Measurements from ENCODE around the gene LRRC56. TPM values are rescaled to one million over a fixed set of nuclear protein-coding genes. Genes with fewer than 3 reads are reported as not detected.

The LRRC56 gene
- total and polyA plus RNA-seq, 2 experiments from 2014 or later, result 0.73 to 0.87 TPM

DNA sequence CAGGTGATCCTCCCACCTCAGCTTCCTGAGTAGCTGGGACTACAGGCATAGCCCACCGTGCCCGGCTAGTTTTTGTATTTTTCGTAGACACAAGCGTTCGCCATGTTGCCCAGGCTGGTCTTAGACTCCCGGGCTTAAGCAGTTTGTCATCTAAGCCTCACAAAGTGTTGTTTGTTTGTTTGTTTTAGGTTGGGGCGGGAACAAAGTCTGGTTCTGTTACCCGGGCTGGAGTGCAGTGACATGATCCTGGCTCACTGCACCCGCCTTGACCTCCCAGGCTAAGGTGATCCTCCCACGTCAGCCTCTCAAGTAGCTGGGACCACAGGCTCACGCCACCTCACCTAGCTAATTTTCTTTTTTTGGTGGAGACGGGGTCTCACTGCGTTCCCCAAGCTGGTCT lies 65.8 kb downstream of the LRRC56 start (continued):
- TF ChIP-seq, protein P1, sequence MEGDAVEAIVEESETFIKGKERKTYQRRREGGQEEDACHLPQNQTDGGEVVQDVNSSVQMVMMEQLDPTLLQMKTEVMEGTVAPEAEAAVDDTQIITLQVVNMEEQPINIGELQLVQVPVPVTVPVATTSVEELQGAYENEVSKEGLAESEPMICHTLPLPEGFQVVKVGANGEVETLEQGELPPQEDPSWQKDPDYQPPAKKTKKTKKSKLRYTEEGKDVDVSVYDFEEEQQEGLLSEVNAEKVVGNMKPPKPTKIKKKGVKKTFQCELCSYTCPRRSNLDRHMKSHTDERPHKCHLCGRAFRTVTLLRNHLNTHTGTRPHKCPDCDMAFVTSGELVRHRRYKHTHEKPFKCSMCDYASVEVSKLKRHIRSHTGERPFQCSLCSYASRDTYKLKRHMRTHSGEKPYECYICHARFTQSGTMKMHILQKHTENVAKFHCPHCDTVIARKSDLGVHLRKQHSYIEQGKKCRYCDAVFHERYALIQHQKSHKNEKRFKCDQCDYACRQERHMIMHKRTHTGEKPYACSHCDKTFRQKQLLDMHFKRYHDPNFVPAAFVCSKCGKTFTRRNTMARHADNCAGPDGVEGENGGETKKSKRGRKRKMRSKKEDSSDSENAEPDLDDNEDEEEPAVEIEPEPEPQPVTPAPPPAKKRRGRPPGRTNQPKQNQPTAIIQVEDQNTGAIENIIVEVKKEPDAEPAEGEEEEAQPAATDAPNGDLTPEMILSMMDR (conservative IDR thresholded peaks at IDR 0.05; ENCODE audit: low read depth in 2 of 2), result no peak
- TF ChIP-seq STAT1 (IDR thresholded peaks at IDR 0.05; ENCODE audit: unreplicated experiment), result no peak
- TF ChIP-seq JUNB (IDR thresholded peaks at IDR 0.05; ENCODE audit: unreplicated experiment), result no peak
- no peak for TF ChIP-seq CREB1 (CRISPR knock-in tag; IDR thresholded peaks at IDR 0.05; ENCODE audit: low read depth)
- TF ChIP-seq ZNF114 (CRISPR knock-in tag; IDR thresholded peaks at IDR 0.05), result no peak

MicroRNAs encoded within 50 kb of the gene (microRNA counts, 767-probe panel; counts per million panel counts)
- microRNA hsa-miR-210, result not detected

Small RNA genes lying within 50 kb of the gene (microRNA-seq; reads per million reads assigned to microRNA genes)
- gene MIR210, result 69.5 reads per million, percentile 60 among the genes with 10 or more reads in this experiment

Small RNA genes lying within 50 kb of the gene (small RNA-seq; reads per million reads assigned to genes)
- 4.9 reads per million, percentile 93 among the genes with 10 or more reads in this experiment for gene MIR210 (ENCODE audit: low replicate concordance)

Other genes with a start within 250 kb of the LRRC56 start
- 45.4 and 55.8 TPM in 2 replicates for gene PGGHG, start 248.4 kb upstream of the LRRC56 start, total RNA-seq (2014; rRNA removed; shearing (Covaris generic))
- 18.1 and 24.9 TPM in 2 replicates for gene PGGHG, start 248.4 kb upstream of the LRRC56 start, polyA plus RNA-seq (2016; fragmentation: Nextera tagmentation; extraction: Ambion mirVana)
- gene IFITM5, start 238.0 kb upstream of the LRRC56 start, total RNA-seq (2014; rRNA removed; shearing (Covaris generic)), result not detected in 2 replicates
- gene IFITM5, start 238.0 kb upstream of the LRRC56 start, polyA plus RNA-seq (2016; fragmentation: Nextera tagmentation; extraction: Ambion mirVana), result 0.42 TPM in 1 of 2 replicates, not detected in the other
- gene IFITM2, start 229.7 kb upstream of the LRRC56 start, total RNA-seq (2014; rRNA removed; shearing (Covaris generic)), result 57.3 and 91.2 TPM in 2 replicates
- 857 and 906 TPM in 2 replicates for gene IFITM2, start 229.7 kb upstream of the LRRC56 start, polyA plus RNA-seq (2016; fragmentation: Nextera tagmentation; extraction: Ambion mirVana)
- 396 and 409 TPM in 2 replicates for gene IFITM1, start 223.5 kb upstream of the LRRC56 start, total RNA-seq (2014; rRNA removed; shearing (Covaris generic))
- gene IFITM1, start 223.5 kb upstream of the LRRC56 start, polyA plus RNA-seq (2016; fragmentation: Nextera tagmentation; extraction: Ambion mirVana), result 1,180 and 1,194 TPM in 2 replicates
- gene IFITM3, start 216.7 kb upstream of the LRRC56 start, total RNA-seq (2014; rRNA removed; shearing (Covaris generic)), result 72.4 and 82.3 TPM in 2 replicates
- gene IFITM3, start 216.7 kb upstream of the LRRC56 start, polyA plus RNA-seq (2016; fragmentation: Nextera tagmentation; extraction: Ambion mirVana), result 829 and 840 TPM in 2 replicates
- gene B4GALNT4, start 168.0 kb upstream of the LRRC56 start, total RNA-seq (2014; rRNA removed; shearing (Covaris generic)), result 55.2 and 92.6 TPM in 2 replicates
- gene B4GALNT4, start 168.0 kb upstream of the LRRC56 start, polyA plus RNA-seq (2016; fragmentation: Nextera tagmentation; extraction: Ambion mirVana), result 49.9 and 53.5 TPM in 2 replicates
- 18.7 and 23.0 TPM in 2 replicates for gene PKP3, start 143.3 kb upstream of the LRRC56 start, total RNA-seq (2014; rRNA removed; shearing (Covaris generic))
- gene PKP3, start 143.3 kb upstream of the LRRC56 start, polyA plus RNA-seq (2016; fragmentation: Nextera tagmentation; extraction: Ambion mirVana), result 6.1 and 7.2 TPM in 2 replicates
- gene SIGIRR, start 122.5 kb upstream of the LRRC56 start, total RNA-seq (2014; rRNA removed; shearing (Covaris generic)), result 59.1 and 63.0 TPM in 2 replicates
- gene SIGIRR, start 122.5 kb upstream of the LRRC56 start, polyA plus RNA-seq (2016; fragmentation: Nextera tagmentation; extraction: Ambion mirVana), result 72.2 and 96.2 TPM in 2 replicates
- gene ANO9, start 95.5 kb upstream of the LRRC56 start, total RNA-seq (2014; rRNA removed; shearing (Covaris generic)), result 6.5 and 10.2 TPM in 2 replicates
- 7.5 and 9.0 TPM in 2 replicates for gene ANO9, start 95.5 kb upstream of the LRRC56 start, polyA plus RNA-seq (2016; fragmentation: Nextera tagmentation; extraction: Ambion mirVana)
- 46.6 and 145 TPM in 2 replicates for gene PTDSS2, start 87.2 kb upstream of the LRRC56 start, total RNA-seq (2014; rRNA removed; shearing (Covaris generic))
- 22.7 and 23.8 TPM in 2 replicates for gene PTDSS2, start 87.2 kb upstream of the LRRC56 start, polyA plus RNA-seq (2016; fragmentation: Nextera tagmentation; extraction: Ambion mirVana)
- gene RNH1, start 30.3 kb upstream of the LRRC56 start, total RNA-seq (2014; rRNA removed; shearing (Covaris generic)), result 50.4 and 56.3 TPM in 2 replicates
- 32.3 and 33.3 TPM in 2 replicates for gene RNH1, start 30.3 kb upstream of the LRRC56 start, polyA plus RNA-seq (2016; fragmentation: Nextera tagmentation; extraction: Ambion mirVana)
- 28.7 and 37.9 TPM in 2 replicates for gene HRAS, start 2.0 kb upstream of the LRRC56 start, total RNA-seq (2014; rRNA removed; shearing (Covaris generic))
- 46.3 and 48.7 TPM in 2 replicates for gene HRAS, start 2.0 kb upstream of the LRRC56 start, polyA plus RNA-seq (2016; fragmentation: Nextera tagmentation; extraction: Ambion mirVana)
- 1.3 and 1.8 TPM in 2 replicates for gene LMNTD2, start 23.2 kb downstream of the LRRC56 start, total RNA-seq (2014; rRNA removed; shearing (Covaris generic))
- 1.9 and 2.1 TPM in 2 replicates for gene LMNTD2, start 23.2 kb downstream of the LRRC56 start, polyA plus RNA-seq (2016; fragmentation: Nextera tagmentation; extraction: Ambion mirVana)
- 59.1 and 64.8 TPM in 2 replicates for gene RASSF7, start 23.4 kb downstream of the LRRC56 start, total RNA-seq (2014; rRNA removed; shearing (Covaris generic))
- gene RASSF7, start 23.4 kb downstream of the LRRC56 start, polyA plus RNA-seq (2016; fragmentation: Nextera tagmentation; extraction: Ambion mirVana), result 37.6 and 39.6 TPM in 2 replicates
- 33.9 and 45.9 TPM in 2 replicates for gene PHRF1, start 38.9 kb downstream of the LRRC56 start, total RNA-seq (2014; rRNA removed; shearing (Covaris generic))
- 11.0 and 11.6 TPM in 2 replicates for gene PHRF1, start 38.9 kb downstream of the LRRC56 start, polyA plus RNA-seq (2016; fragmentation: Nextera tagmentation; extraction: Ambion mirVana)
- gene IRF7, start 78.4 kb downstream of the LRRC56 start, total RNA-seq (2014; rRNA removed; shearing (Covaris generic)), result 13.8 and 17.3 TPM in 2 replicates
- gene IRF7, start 78.4 kb downstream of the LRRC56 start, polyA plus RNA-seq (2016; fragmentation: Nextera tagmentation; extraction: Ambion mirVana), result 11.4 and 12.3 TPM in 2 replicates
- not detected in 2 replicates for gene CDHR5, start 87.4 kb downstream of the LRRC56 start, total RNA-seq (2014; rRNA removed; shearing (Covaris generic))
- gene CDHR5, start 87.4 kb downstream of the LRRC56 start, polyA plus RNA-seq (2016; fragmentation: Nextera tagmentation; extraction: Ambion mirVana), result not detected in 2 replicates
- not detected in 2 replicates for gene SCT, start 89.7 kb downstream of the LRRC56 start, total RNA-seq (2014; rRNA removed; shearing (Covaris generic))
- gene SCT, start 89.7 kb downstream of the LRRC56 start, polyA plus RNA-seq (2016; fragmentation: Nextera tagmentation; extraction: Ambion mirVana), result 2.6 and 3.8 TPM in 2 replicates
- gene DRD4, start 99.7 kb downstream of the LRRC56 start, total RNA-seq (2014; rRNA removed; shearing (Covaris generic)), result 0.27 and 1.0 TPM in 2 replicates
- gene DRD4, start 99.7 kb downstream of the LRRC56 start, polyA plus RNA-seq (2016; fragmentation: Nextera tagmentation; extraction: Ambion mirVana), result 1.3 and 1.8 TPM in 2 replicates
- gene DEAF1, start 157.7 kb downstream of the LRRC56 start, total RNA-seq (2014; rRNA removed; shearing (Covaris generic)), result 33.5 and 42.6 TPM in 2 replicates
- 47.8 and 49.3 TPM in 2 replicates for gene DEAF1, start 157.7 kb downstream of the LRRC56 start, polyA plus RNA-seq (2016; fragmentation: Nextera tagmentation; extraction: Ambion mirVana)
- gene TMEM80, start 158.3 kb downstream of the LRRC56 start, total RNA-seq (2014; rRNA removed; shearing (Covaris generic)), result 12.8 and 13.1 TPM in 2 replicates
- gene TMEM80, start 158.3 kb downstream of the LRRC56 start, polyA plus RNA-seq (2016; fragmentation: Nextera tagmentation; extraction: Ambion mirVana), result 25.1 and 25.4 TPM in 2 replicates
- 34.1 and 38.7 TPM in 2 replicates for gene EPS8L2, start 168.7 kb downstream of the LRRC56 start, total RNA-seq (2014; rRNA removed; shearing (Covaris generic))
- 56.5 and 59.4 TPM in 2 replicates for gene EPS8L2, start 168.7 kb downstream of the LRRC56 start, polyA plus RNA-seq (2016; fragmentation: Nextera tagmentation; extraction: Ambion mirVana)
- 339 and 353 TPM in 2 replicates for gene TALDO1, start 209.9 kb downstream of the LRRC56 start, total RNA-seq (2014; rRNA removed; shearing (Covaris generic))
- 402 and 411 TPM in 2 replicates for gene TALDO1, start 209.9 kb downstream of the LRRC56 start, polyA plus RNA-seq (2016; fragmentation: Nextera tagmentation; extraction: Ambion mirVana)
- gene GATD1, start 240.0 kb downstream of the LRRC56 start, total RNA-seq (2014; rRNA removed; shearing (Covaris generic)), result 28.0 and 51.0 TPM in 2 replicates
- gene GATD1, start 240.0 kb downstream of the LRRC56 start, polyA plus RNA-seq (2016; fragmentation: Nextera tagmentation; extraction: Ambion mirVana), result 39.3 and 44.9 TPM in 2 replicates

All from GM23338 (cell line).